Activated naive CD8-positive, alpha-beta T cell treated with anti-CD3 and anti-CD28 coated beads for 36 hours (primary cell): ENCODE results near the gene PFN4. TPM values are rescaled to one million over a fixed set of nuclear protein-coding genes. Genes with fewer than 3 reads are reported as not detected.
"Not testable (repeated sequence)": the region's sequence is repeated elsewhere in the genome, so short reads cannot be mapped to it uniquely, and the experiment has no call there.

ENCODE experiments used
- DNase-seq: peaks from one replicate; pipeline ENCODE4 v3.0.0; 2021
- H3K27ac Mint-ChIP-seq: one replicate; pipeline ENCODE4 v1.8.0; 2022; ENCODE audit warnings: mild to moderate bottlenecking, moderate library complexity, mixed read lengths
- H3K27me3 Mint-ChIP-seq: one replicate; pipeline ENCODE4 v1.8.0; 2022; ENCODE audit warnings: mild to moderate bottlenecking, mixed read lengths
- H3K36me3 Mint-ChIP-seq: one replicate; pipeline ENCODE4 v1.8.0; 2021; ENCODE audit warnings: mild to moderate bottlenecking, mixed read lengths
- H3K4me1 Mint-ChIP-seq: one replicate; pipeline ENCODE4 v1.8.0; 2021; ENCODE audit warnings: mixed read lengths
- H3K4me3 Mint-ChIP-seq: one replicate; pipeline ENCODE4 v1.8.0; 2022; ENCODE audit warnings: mild to moderate bottlenecking, moderate library complexity, mixed read lengths
- H3K9me3 Mint-ChIP-seq: one replicate; pipeline ENCODE4 v1.8.0; 2022; ENCODE audit warnings: mixed read lengths
- total RNA-seq, 2 experiments: library from RNA; stranded (reverse); gene quantifications; one replicate each; pipeline ENCODE4 v1.2.3, GENCODE V29; 2021

PFN4 gene
- total RNA-seq, 2 experiments from 2014 or later, result 0.26 TPM; not detected in 1

- H3K27ac Mint-ChIP-seq, result no peak overlapping the region
- H3K36me3 Mint-ChIP-seq, result peaks cover 10% of the 10 kb centered on the region
- no peak for DNase-seq
- H3K4me1 Mint-ChIP-seq, result no peaks in the 10 kb centered on the region
- no peak overlapping the region for H3K4me3 Mint-ChIP-seq
- no peaks in the 10 kb centered on the region for H3K27me3 Mint-ChIP-seq
- H3K9me3 Mint-ChIP-seq, result peaks cover 11% of the 10 kb centered on the region
Measured at GRCh38 chr2:24101992-24102391, 21.1 kb downstream of the PFN4 start.

GRCh38 chr2:24100732-24101131 lies 22.4 kb downstream of the PFN4 start:
- H3K9me3 Mint-ChIP-seq, DNase-seq, H3K27ac Mint-ChIP-seq, H3K27me3 Mint-ChIP-seq, H3K4me1 Mint-ChIP-seq, H3K4me3 Mint-ChIP-seq: not testable (repeated sequence)
- H3K36me3 Mint-ChIP-seq, result peaks cover 18% of the 10 kb centered on the region

- not testable (repeated sequence) for H3K27me3 Mint-ChIP-seq, H3K4me1 Mint-ChIP-seq, H3K9me3 Mint-ChIP-seq, H3K27ac Mint-ChIP-seq, DNase-seq, H3K4me3 Mint-ChIP-seq
- H3K36me3 Mint-ChIP-seq, result peaks cover 13% of the 10 kb centered on the region
Measured at GRCh38 chr2:24095171-24095677, 27.9 kb downstream of the PFN4 start.

GRCh38 chr2:24093270-24093669 lies 29.9 kb downstream of the PFN4 start:
- H3K36me3 Mint-ChIP-seq, result peaks cover 13% of the 10 kb centered on the region
- not testable (repeated sequence) for H3K27ac Mint-ChIP-seq, DNase-seq, H3K4me1 Mint-ChIP-seq, H3K4me3 Mint-ChIP-seq, H3K27me3 Mint-ChIP-seq, H3K9me3 Mint-ChIP-seq

GRCh38 chr2:24088821-24089359 lies 34.2 kb downstream of the PFN4 start:
- H3K9me3 Mint-ChIP-seq, result peaks cover 3% of the 10 kb centered on the region
- peaks cover 8% of the 10 kb centered on the region for H3K4me1 Mint-ChIP-seq
- no peak overlapping the region for H3K4me3 Mint-ChIP-seq
- no peaks in the 10 kb centered on the region for H3K27me3 Mint-ChIP-seq
- DNase-seq, result no peak
- no peak overlapping the region for H3K27ac Mint-ChIP-seq
- peaks cover 3% of the 10 kb centered on the region for H3K36me3 Mint-ChIP-seq

- Mint-ChIP-seq H3K27ac (no peak overlapping the region), H3K4me3 (no peak overlapping the region), H3K36me3 (peaks cover 2% of the 10 kb centered on the region), H3K27me3 (no peaks in the 10 kb centered on the region), H3K4me1 (peaks cover 14% of the 10 kb centered on the region), H3K9me3 (no peaks in the 10 kb centered on the region)
- no peak for DNase-seq
Measured at GRCh38 chr2:24087032-24087431, 36.1 kb downstream of the PFN4 start.

GRCh38 chr2:24086241-24086640 lies 36.9 kb downstream of the PFN4 start:
- Mint-ChIP-seq H3K9me3 (no peaks in the 10 kb centered on the region), H3K4me3 (no peak overlapping the region), H3K4me1 (peaks cover 14% of the 10 kb centered on the region), H3K27me3 (no peaks in the 10 kb centered on the region), H3K36me3 (peaks cover 6% of the 10 kb centered on the region), H3K27ac (no peak overlapping the region)
- no peak for DNase-seq

GRCh38 chr2:24085200-24085489 lies 38.0 kb downstream of the PFN4 start:
- no peak for DNase-seq
- no peaks in the 10 kb centered on the region for H3K9me3 Mint-ChIP-seq
- no peak overlapping the region for H3K27ac Mint-ChIP-seq
- H3K27me3 Mint-ChIP-seq, result no peaks in the 10 kb centered on the region
- H3K4me1 Mint-ChIP-seq, result peaks cover 14% of the 10 kb centered on the region
- H3K36me3 Mint-ChIP-seq, result peaks cover 6% of the 10 kb centered on the region
- H3K4me3 Mint-ChIP-seq, result peak overlapping the region; percentile 87

GRCh38 chr2:24084386-24085199 lies 38.5 kb downstream of the PFN4 start, which contains the start of gene TP53I3:
Gene TP53I3 (minus strand): TSS chr2:24084834. CDS start chr2:24084326, 508 bp downstream.
- Mint-ChIP-seq H3K27me3 (no peaks in the 10 kb centered on the region), H3K36me3 (peaks cover 6% of the 10 kb centered on the region), H3K27ac (peak within 1 kb of the TSS; percentile 84), H3K4me3 (peak within 1 kb of the TSS; percentile 87), H3K4me1 (peaks cover 14% of the 10 kb centered on the region), H3K9me3 (no peaks in the 10 kb centered on the region)
- DNase-seq, result peak; percentile 89

- Mint-ChIP-seq H3K4me3 (peak overlapping the region; percentile 87), H3K27me3 (no peaks in the 10 kb centered on the region)
- DNase-seq, result peak; percentile 58
Measured at GRCh38 chr2:24083567-24084385, 39.4 kb downstream of the PFN4 start.

GRCh38 chr2:24082787-24083566 lies 40.2 kb downstream of the PFN4 start:
- H3K9me3 Mint-ChIP-seq, result no peaks in the 10 kb centered on the region
- H3K27ac Mint-ChIP-seq, result no peak overlapping the region
- H3K36me3 Mint-ChIP-seq, result peaks cover 6% of the 10 kb centered on the region
- peak overlapping the region; percentile 87 for H3K4me3 Mint-ChIP-seq
- H3K27me3 Mint-ChIP-seq, result no peaks in the 10 kb centered on the region
- peaks cover 16% of the 10 kb centered on the region for H3K4me1 Mint-ChIP-seq
- DNase-seq, result no peak

More at GRCh38 chr2:24083567-24084385, 39.4 kb downstream of the PFN4 start:
- H3K4me1 Mint-ChIP-seq, result peaks cover 14% of the 10 kb centered on the region
- H3K36me3 Mint-ChIP-seq, result peaks cover 6% of the 10 kb centered on the region
- H3K27ac Mint-ChIP-seq, result peak overlapping the region; percentile 84
- H3K9me3 Mint-ChIP-seq, result no peaks in the 10 kb centered on the region

GRCh38 chr2:24080701-24081100 lies 42.4 kb downstream of the PFN4 start:
- Mint-ChIP-seq H3K27me3 (no peaks in the 10 kb centered on the region), H3K4me1 (peaks cover 22% of the 10 kb centered on the region), H3K27ac (no peak overlapping the region), H3K4me3 (no peak overlapping the region), H3K36me3 (peaks cover 6% of the 10 kb centered on the region), H3K9me3 (no peaks in the 10 kb centered on the region)
- DNase-seq, result no peak

- Mint-ChIP-seq H3K9me3 (no peaks in the 10 kb centered on the region), H3K27ac (peak overlapping the region; percentile 96), H3K27me3 (no peaks in the 10 kb centered on the region), H3K4me1 (peaks cover 26% of the 10 kb centered on the region), H3K4me3 (peak overlapping the region; percentile 98), H3K36me3 (peaks cover 15% of the 10 kb centered on the region)
- DNase-seq, result no peak
Measured at GRCh38 chr2:24077879-24078278, 45.3 kb downstream of the PFN4 start.

GRCh38 chr2:24077535-24077877 lies 45.6 kb downstream of the PFN4 start:
- Mint-ChIP-seq H3K27me3 (no peaks in the 10 kb centered on the region), H3K9me3 (no peaks in the 10 kb centered on the region), H3K4me1 (peaks cover 29% of the 10 kb centered on the region), H3K27ac (peak overlapping the region; percentile 96), H3K4me3 (peak overlapping the region; percentile 98), H3K36me3 (peaks cover 18% of the 10 kb centered on the region)
- no peak for DNase-seq
